Adrenal gland (tissue), 5 donors: ENCODE data around the gene TJP3.

Experiments
- CTCF ChIP-seq, 6 experiments: fragments of 450-650 bp in 4 of 6; fragments of 200-600 bp in 2 of 6; sonication (generic) in 1 of 6; IDR thresholded peaks; 1 replicate in 5 of 6; 2 replicates in 1 of 6; pipeline versions ENCODE4 v1.5.1 to v1.8.0; 2016 to 2021; ENCODE audit warnings: antibody characterized with exemption in 6 of 6, mild to moderate bottlenecking in 2 of 6, moderate library complexity in 1 of 6
- POLR2A ChIP-seq, 2 donors: fragments of 450-650 bp; IDR thresholded peaks; one replicate each; pipeline ENCODE4 v1.6.1; 2017; ENCODE audit warnings: antibody characterized with exemption in 2 of 2, mild to moderate bottlenecking in 2 of 2, moderate library complexity in 1 of 2
- donor health status: DM: no; HTN: no; CAD: no.

GRCh38 chr19:3738477-3739220 is 30.5 kb downstream of the TJP3 start:
- TF ChIP-seq CTCF (IDR thresholded peaks at IDR 0.05) (no peak), POLR2A (IDR thresholded peaks at IDR 0.05) (no peak)
